Measurements from ENCODE around the gene UBE3A.

UBE3A gene

GRCh38 chr15:25403771-25404170, 35.1 kb downstream of the UBE3A start:
- H3K4me2 ChIP-seq (ENCODE audit: low read length, poor library complexity, severe bottlenecking), result no peak overlapping the region
- H3K36me3 ChIP-seq (ENCODE audit: control insufficient read depth in 1 of 2, insufficient read depth in 2 of 2, low read depth in 1 of 2, low read length in 2 of 2), result peaks cover 10 to 52% of the 10 kb centered on the region in 2 experiments
- no peak overlapping the region for H3K14ac ChIP-seq (ENCODE audit: low read length in 2 of 2)
- H3K23ac ChIP-seq (ENCODE audit: low read length in 2 of 2), result no peak overlapping the region
- no peak overlapping the region for H3K18ac ChIP-seq (ENCODE audit: low read depth in 1 of 2, low read length in 2 of 2)
- H3K9ac ChIP-seq (ENCODE audit: low read length), result no peak overlapping the region
- H2BK120ac ChIP-seq (ENCODE audit: low read depth, low read length), result no peak overlapping the region
- H2BK15ac ChIP-seq (ENCODE audit: low read depth, poor library complexity, severe bottlenecking), result no peak overlapping the region
- H3K27ac ChIP-seq (ENCODE audit: low read length, poor library complexity, severe bottlenecking), result no peak overlapping the region
- no peak overlapping the region for H4K8ac ChIP-seq (ENCODE audit: low read length)
- no peak overlapping the region for H3K4ac ChIP-seq (ENCODE audit: low read depth in 1 of 2, low read length in 2 of 2)
- H3K4me1 ChIP-seq (ENCODE audit: control insufficient read depth, insufficient read depth, low read depth, low read length), result no peaks in the 10 kb centered on the region
- H2BK12ac ChIP-seq (ENCODE audit: low read length in 2 of 2), result no peak overlapping the region
- H2BK5ac ChIP-seq (ENCODE audit: low read depth, low read length, poor library complexity, severe bottlenecking), result no peak overlapping the region
- H2AFZ ChIP-seq (ENCODE audit: low read depth, low read length), result no peak overlapping the region
- H2AK5ac ChIP-seq (ENCODE audit: low read length, severe bottlenecking), result no peak overlapping the region
- H4K91ac ChIP-seq (ENCODE audit: low read length), result no peak overlapping the region
- H3K27me3 ChIP-seq (ENCODE audit: control insufficient read depth in 1 of 2, insufficient read depth in 1 of 2, low read length in 2 of 2), result no peaks in the 10 kb centered on the region
- H3K79me1 ChIP-seq (replicated peaks; ENCODE audit: low read length, poor library complexity, severe bottlenecking), result peaks cover 24% of the 10 kb centered on the region
- no peak overlapping the region for H3K4me3 ChIP-seq (ENCODE audit: insufficient read depth in 1 of 2, low read depth in 1 of 2, low read length in 2 of 2)
- no peak for DNase-seq
- peaks cover 8% of the 10 kb centered on the region for H3K9me3 ChIP-seq (ENCODE audit: control insufficient read depth, low read length)
- WGBS, result 91% methylated on average over 1 of the region's 2 CpGs

- Histone ChIP-seq H3K27me3 (ENCODE audit: control insufficient read depth in 1 of 2, insufficient read depth in 1 of 2, low read length in 2 of 2) (no peaks in the 10 kb centered on the region), H3K27ac (ENCODE audit: low read length, poor library complexity, severe bottlenecking) (no peak overlapping the region), H3K36me3 (ENCODE audit: control insufficient read depth in 1 of 2, insufficient read depth in 2 of 2, low read depth in 1 of 2, low read length in 2 of 2) (peaks cover 7 to 54% of the 10 kb centered on the region in 2 experiments), H4K91ac (ENCODE audit: low read length) (peak overlapping the region; percentile 8), H3K23ac (ENCODE audit: low read length in 2 of 2) (no peak overlapping the region), H2BK15ac (ENCODE audit: low read depth, poor library complexity, severe bottlenecking) (no peak overlapping the region), H3K9me3 (ENCODE audit: control insufficient read depth, low read length) (peaks cover 8% of the 10 kb centered on the region), H3K4me1 (ENCODE audit: control insufficient read depth, insufficient read depth, low read depth, low read length) (no peaks in the 10 kb centered on the region), H3K79me1 (replicated peaks; ENCODE audit: low read length, poor library complexity, severe bottlenecking) (peaks cover 23% of the 10 kb centered on the region), H3K9ac (ENCODE audit: low read length) (no peak overlapping the region), H3K4me3 (ENCODE audit: insufficient read depth in 1 of 2, low read depth in 1 of 2, low read length in 2 of 2) (no peak overlapping the region), H2AFZ (ENCODE audit: low read depth, low read length) (no peak overlapping the region), H3K4ac (ENCODE audit: low read depth in 1 of 2, low read length in 2 of 2) (no peak overlapping the region), H2AK5ac (ENCODE audit: low read length, severe bottlenecking) (no peak overlapping the region), H3K18ac (ENCODE audit: low read depth in 1 of 2, low read length in 2 of 2) (no peak overlapping the region), H2BK120ac (ENCODE audit: low read depth, low read length) (no peak overlapping the region), H3K14ac (ENCODE audit: low read length in 2 of 2) (no peak overlapping the region), H4K8ac (ENCODE audit: low read length) (no peak overlapping the region), H2BK12ac (ENCODE audit: low read length in 2 of 2) (no peak overlapping the region), H2BK5ac (ENCODE audit: low read depth, low read length, poor library complexity, severe bottlenecking) (no peak overlapping the region), H3K4me2 (ENCODE audit: low read length, poor library complexity, severe bottlenecking) (no peak overlapping the region)
- 84% methylated on average over 2 of the region's 2 CpGs for WGBS
- no peak for DNase-seq
Observed at GRCh38 chr15:25402342-25402741, 36.5 kb downstream of the UBE3A start.

- Histone ChIP-seq H4K91ac (ENCODE audit: low read length) (no peak overlapping the region), H3K4me3 (ENCODE audit: insufficient read depth in 1 of 2, low read depth in 1 of 2, low read length in 2 of 2) (no peak overlapping the region), H3K4me2 (ENCODE audit: low read length, poor library complexity, severe bottlenecking) (no peak overlapping the region), H4K8ac (ENCODE audit: low read length) (no peak overlapping the region), H3K36me3 (ENCODE audit: control insufficient read depth in 1 of 2, insufficient read depth in 2 of 2, low read depth in 1 of 2, low read length in 2 of 2) (peaks cover 7 to 54% of the 10 kb centered on the region in 2 experiments), H2BK5ac (ENCODE audit: low read depth, low read length, poor library complexity, severe bottlenecking) (no peak overlapping the region), H2BK120ac (ENCODE audit: low read depth, low read length) (no peak overlapping the region), H3K27me3 (ENCODE audit: control insufficient read depth in 1 of 2, insufficient read depth in 1 of 2, low read length in 2 of 2) (no peaks in the 10 kb centered on the region), H2BK12ac (ENCODE audit: low read length in 2 of 2) (no peak overlapping the region), H3K14ac (ENCODE audit: low read length in 2 of 2) (no peak overlapping the region), H3K9me3 (ENCODE audit: control insufficient read depth, low read length) (peaks cover 8% of the 10 kb centered on the region), H2AFZ (ENCODE audit: low read depth, low read length) (no peak overlapping the region), H3K4ac (ENCODE audit: low read depth in 1 of 2, low read length in 2 of 2) (no peak overlapping the region), H3K4me1 (ENCODE audit: control insufficient read depth, insufficient read depth, low read depth, low read length) (no peaks in the 10 kb centered on the region), H2BK15ac (ENCODE audit: low read depth, poor library complexity, severe bottlenecking) (no peak overlapping the region), H3K27ac (ENCODE audit: low read length, poor library complexity, severe bottlenecking) (no peak overlapping the region), H3K23ac (ENCODE audit: low read length in 2 of 2) (no peak overlapping the region), H3K18ac (ENCODE audit: low read depth in 1 of 2, low read length in 2 of 2) (no peak overlapping the region), H2AK5ac (ENCODE audit: low read length, severe bottlenecking) (no peak overlapping the region), H3K9ac (ENCODE audit: low read length) (no peak overlapping the region), H3K79me1 (replicated peaks; ENCODE audit: low read length, poor library complexity, severe bottlenecking) (peaks cover 21% of the 10 kb centered on the region)
- no peak for DNase-seq
Observed at GRCh38 chr15:25401501-25401900, 37.3 kb downstream of the UBE3A start.

- H3K9ac ChIP-seq (ENCODE audit: low read length), result no peak overlapping the region
- peak overlapping the region; percentile 10 for H3K27ac ChIP-seq (ENCODE audit: low read length, poor library complexity, severe bottlenecking)
- H3K79me1 ChIP-seq (replicated peaks; ENCODE audit: low read length, poor library complexity, severe bottlenecking), result peaks cover 17% of the 10 kb centered on the region
- no peaks in the 10 kb centered on the region for H3K27me3 ChIP-seq (ENCODE audit: control insufficient read depth in 1 of 2, insufficient read depth in 1 of 2, low read length in 2 of 2)
- no peak overlapping the region for H4K8ac ChIP-seq (ENCODE audit: low read length)
- no peak overlapping the region for H3K14ac ChIP-seq (ENCODE audit: low read length in 2 of 2)
- H2BK120ac ChIP-seq (ENCODE audit: low read depth, low read length), result no peak overlapping the region
- H2BK5ac ChIP-seq (ENCODE audit: low read depth, low read length, poor library complexity, severe bottlenecking), result no peak overlapping the region
- no peak overlapping the region for H4K91ac ChIP-seq (ENCODE audit: low read length)
- H3K4me1 ChIP-seq (ENCODE audit: control insufficient read depth, insufficient read depth, low read depth, low read length), result no peaks in the 10 kb centered on the region
- no peak overlapping the region for H3K23ac ChIP-seq (ENCODE audit: low read length in 2 of 2)
- no peak overlapping the region for H2AFZ ChIP-seq (ENCODE audit: low read depth, low read length)
- no peak overlapping the region for H2BK12ac ChIP-seq (ENCODE audit: low read length in 2 of 2)
- peaks cover 1% of the 10 kb centered on the region for H3K9me3 ChIP-seq (ENCODE audit: control insufficient read depth, low read length)
- peaks cover 9 to 20% of the 10 kb centered on the region in 2 experiments for H3K36me3 ChIP-seq (ENCODE audit: control insufficient read depth in 1 of 2, insufficient read depth in 2 of 2, low read depth in 1 of 2, low read length in 2 of 2)
- no peak overlapping the region for H3K4me2 ChIP-seq (ENCODE audit: low read length, poor library complexity, severe bottlenecking)
- H3K4ac ChIP-seq (ENCODE audit: low read depth in 1 of 2, low read length in 2 of 2), result no peak overlapping the region
- H2BK15ac ChIP-seq (ENCODE audit: low read depth, poor library complexity, severe bottlenecking), result no peak overlapping the region
- H3K4me3 ChIP-seq (ENCODE audit: insufficient read depth in 1 of 2, low read depth in 1 of 2, low read length in 2 of 2), result no peak overlapping the region
- H2AK5ac ChIP-seq (ENCODE audit: low read length, severe bottlenecking), result no peak overlapping the region
- H3K18ac ChIP-seq (ENCODE audit: low read depth in 1 of 2, low read length in 2 of 2), result no peak overlapping the region
- no peak for DNase-seq
Observed at GRCh38 chr15:25397100-25397499, 41.7 kb downstream of the UBE3A start.

Measured in mesenchymal stem cell (in vitro differentiated cells and primary cell).